Ishikawa (cell line): Measurements from ENCODE around the gene CPSF4L.

Experiments
- CEBPB ChIP-seq: IDR thresholded peaks from 2 replicates; pipeline ENCODE4 v1.6.1; 2012
- CREB1 ChIP-seq: IDR thresholded peaks from 2 replicates; pipeline ENCODE4 v1.6.1; 2012; ENCODE audit warnings: low read depth
- EGR1 ChIP-seq: IDR thresholded peaks from 2 replicates; pipeline ENCODE4 v1.6.1; 2012
- EP300 ChIP-seq: IDR thresholded peaks from 2 replicates; pipeline ENCODE4 v1.6.1; 2012; ENCODE audit warnings: borderline replicate concordance
- FOXM1 ChIP-seq: IDR thresholded peaks from 2 replicates; pipeline ENCODE4 v1.6.1; 2012; ENCODE audit warnings: low read depth, borderline replicate concordance
- MAX ChIP-seq: IDR thresholded peaks from 2 replicates; pipeline ENCODE4 v1.6.1; 2012
- NFIC ChIP-seq: IDR thresholded peaks from 2 replicates; pipeline ENCODE4 v1.6.1; 2012
- RAD21 ChIP-seq: IDR thresholded peaks from 2 replicates; pipeline ENCODE4 v1.6.1; 2012; ENCODE audit warnings: low read depth
- TAF1 ChIP-seq: IDR thresholded peaks from 2 replicates; pipeline ENCODE4 v1.6.1; 2012; ENCODE audit warnings: low read depth, mild to moderate bottlenecking
- TCF12 ChIP-seq: IDR thresholded peaks from 2 replicates; pipeline ENCODE4 v1.6.1; 2012; ENCODE audit warnings: low read depth
- TEAD4 ChIP-seq: IDR thresholded peaks from 2 replicates; pipeline ENCODE4 v1.6.1; 2012
- USF1 ChIP-seq: IDR thresholded peaks from 2 replicates; pipeline ENCODE4 v1.6.1; 2012
- YY1 ChIP-seq: IDR thresholded peaks from 2 replicates; pipeline ENCODE4 v1.6.1; 2012; ENCODE audit warnings: low read depth
- ZBTB7A ChIP-seq: IDR thresholded peaks from 2 replicates; pipeline ENCODE4 v1.6.1; 2012; ENCODE audit warnings: low read depth
- TF ChIP-seq, protein P1 (sequence below): IDR thresholded peaks from 2 replicates; pipeline ENCODE4 v1.6.1; 2012; ENCODE audit warnings: low read depth, mild to moderate bottlenecking

The CPSF4L gene

DNA sequence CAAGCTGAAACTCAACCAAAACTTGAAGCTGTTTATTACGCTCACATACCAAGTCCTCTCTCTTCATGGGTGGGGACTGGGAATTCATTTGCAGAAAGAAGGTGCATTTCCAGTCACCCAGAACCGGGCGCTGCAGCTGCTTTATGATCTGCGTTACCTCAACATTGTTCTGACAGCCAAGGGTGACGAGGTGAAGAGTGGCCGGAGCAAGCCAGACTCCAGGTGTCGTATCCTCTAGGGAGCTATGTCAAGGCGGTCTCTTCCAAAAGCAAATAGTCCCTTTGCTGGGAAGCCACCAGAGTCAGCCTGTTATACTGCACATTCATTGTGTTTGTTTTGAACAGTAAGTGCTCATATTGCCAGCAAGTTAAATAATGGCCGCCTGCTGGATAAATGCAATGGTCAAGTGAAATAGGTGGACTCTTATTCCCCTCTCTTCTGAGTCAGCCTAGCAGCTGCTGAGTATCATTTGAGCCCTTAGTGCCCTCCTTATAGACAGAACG, 56.2 kb downstream of the CPSF4L start:
- TF ChIP-seq CEBPB (no peak), FOXM1 (no peak), TCF12 (no peak), TAF1 (no peak)

GRCh38 chr17:73203788-73204479, 57.7 kb downstream of the CPSF4L start:
- no peak for TF ChIP-seq EGR1
- TF ChIP-seq RAD21 = no peak
- no peak for TF ChIP-seq CEBPB
- no peak for TF ChIP-seq USF1
- TF ChIP-seq NFIC = no peak
- TF ChIP-seq EP300 = no peak
- TF ChIP-seq TCF12 = no peak
- no peak for TF ChIP-seq YY1
- no peak for TF ChIP-seq ZBTB7A
- no peak for TF ChIP-seq CREB1
- no peak for TF ChIP-seq MAX
- TF ChIP-seq FOXM1 = no peak
- no peak for TF ChIP-seq TAF1
- TF ChIP-seq, protein P1, sequence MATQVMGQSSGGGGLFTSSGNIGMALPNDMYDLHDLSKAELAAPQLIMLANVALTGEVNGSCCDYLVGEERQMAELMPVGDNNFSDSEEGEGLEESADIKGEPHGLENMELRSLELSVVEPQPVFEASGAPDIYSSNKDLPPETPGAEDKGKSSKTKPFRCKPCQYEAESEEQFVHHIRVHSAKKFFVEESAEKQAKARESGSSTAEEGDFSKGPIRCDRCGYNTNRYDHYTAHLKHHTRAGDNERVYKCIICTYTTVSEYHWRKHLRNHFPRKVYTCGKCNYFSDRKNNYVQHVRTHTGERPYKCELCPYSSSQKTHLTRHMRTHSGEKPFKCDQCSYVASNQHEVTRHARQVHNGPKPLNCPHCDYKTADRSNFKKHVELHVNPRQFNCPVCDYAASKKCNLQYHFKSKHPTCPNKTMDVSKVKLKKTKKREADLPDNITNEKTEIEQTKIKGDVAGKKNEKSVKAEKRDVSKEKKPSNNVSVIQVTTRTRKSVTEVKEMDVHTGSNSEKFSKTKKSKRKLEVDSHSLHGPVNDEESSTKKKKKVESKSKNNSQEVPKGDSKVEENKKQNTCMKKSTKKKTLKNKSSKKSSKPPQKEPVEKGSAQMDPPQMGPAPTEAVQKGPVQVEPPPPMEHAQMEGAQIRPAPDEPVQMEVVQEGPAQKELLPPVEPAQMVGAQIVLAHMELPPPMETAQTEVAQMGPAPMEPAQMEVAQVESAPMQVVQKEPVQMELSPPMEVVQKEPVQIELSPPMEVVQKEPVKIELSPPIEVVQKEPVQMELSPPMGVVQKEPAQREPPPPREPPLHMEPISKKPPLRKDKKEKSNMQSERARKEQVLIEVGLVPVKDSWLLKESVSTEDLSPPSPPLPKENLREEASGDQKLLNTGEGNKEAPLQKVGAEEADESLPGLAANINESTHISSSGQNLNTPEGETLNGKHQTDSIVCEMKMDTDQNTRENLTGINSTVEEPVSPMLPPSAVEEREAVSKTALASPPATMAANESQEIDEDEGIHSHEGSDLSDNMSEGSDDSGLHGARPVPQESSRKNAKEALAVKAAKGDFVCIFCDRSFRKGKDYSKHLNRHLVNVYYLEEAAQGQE = no peak

GRCh38 chr17:73203135-73203787, 58.4 kb downstream of the CPSF4L start:
- TF ChIP-seq ZBTB7A (no peak), NFIC (no peak), FOXM1 (no peak), EGR1 (no peak), CEBPB (no peak), TCF12 (no peak)
- TF ChIP-seq, protein P1 = no peak

- TF ChIP-seq RAD21 = no peak
- TF ChIP-seq TCF12 = no peak
- no peak for TF ChIP-seq MAX
- no peak for TF ChIP-seq CEBPB
- TF ChIP-seq, protein P1 = no peak
- TF ChIP-seq TEAD4 = no peak
- TF ChIP-seq EP300 = no peak
- no peak for TF ChIP-seq YY1
- no peak for TF ChIP-seq USF1
- TF ChIP-seq TAF1 = no peak
- no peak for TF ChIP-seq FOXM1
- no peak for TF ChIP-seq CREB1
- no peak for TF ChIP-seq NFIC
- TF ChIP-seq EGR1 = no peak
These were observed 60.2 kb downstream of the CPSF4L start for GRCh38 chr17:73201215-73202069.
